ENCODE measurements around the gene CDK5RAP2. TPM values are rescaled to one million over a fixed set of nuclear protein-coding genes. Genes with fewer than 3 reads are reported as not detected.

Gene CDK5RAP2
- total RNA-seq, 1 donor from 2014 or later: 80.0 TPM

- ChIA-PET CTCF (no interaction called here), POLR2A (no interaction called here)
- no peaks in the 10 kb centered on the region for H3K9me3 Mint-ChIP-seq
- no peak for TF ChIP-seq CTCF (IDR thresholded peaks at IDR 0.05)
- H3K27me3 Mint-ChIP-seq: no peaks in the 10 kb centered on the region
- intact Hi-C loops (cut with micrococcal nuclease): no loop called here
- H3K27ac Mint-ChIP-seq: no peak overlapping the region
- DNase-seq (no peak), ATAC-seq (ENCODE audit: low read depth) (no peak)
- no peaks in the 10 kb centered on the region for H3K4me1 Mint-ChIP-seq
- peaks cover 89% of the 10 kb centered on the region for H3K36me3 Mint-ChIP-seq (ENCODE audit: low read depth)
- no peak overlapping the region for H3K4me3 Mint-ChIP-seq
Observed at GRCh38 chr9:120394058-120394669, 185.8 kb downstream of the CDK5RAP2 start.

- intact Hi-C loops (cut with micrococcal nuclease): no loop called here
- Mint-ChIP-seq H3K27ac (no peak overlapping the region), H3K9me3 (no peaks in the 10 kb centered on the region), H3K36me3 (ENCODE audit: low read depth) (peaks cover 89% of the 10 kb centered on the region), H3K27me3 (no peaks in the 10 kb centered on the region), H3K4me3 (no peak overlapping the region), H3K4me1 (no peaks in the 10 kb centered on the region)
- TF ChIP-seq CTCF (IDR thresholded peaks at IDR 0.05): no peak
- ChIA-PET CTCF (no interaction called here), POLR2A (no interaction called here)
- DNase-seq: no peak
- no peak for ATAC-seq (ENCODE audit: low read depth)
Observed at GRCh38 chr9:120393386-120394057, 186.4 kb downstream of the CDK5RAP2 start.

- ATAC-seq (ENCODE audit: low read depth) (no peak), DNase-seq (no peak)
- Mint-ChIP-seq H3K27ac (no peak overlapping the region), H3K4me3 (no peak overlapping the region), H3K4me1 (no peaks in the 10 kb centered on the region), H3K9me3 (no peaks in the 10 kb centered on the region), H3K27me3 (no peaks in the 10 kb centered on the region), H3K36me3 (ENCODE audit: low read depth) (peaks cover 89% of the 10 kb centered on the region)
- intact Hi-C loops (cut with micrococcal nuclease): no loop called here
- no peak for TF ChIP-seq CTCF (IDR thresholded peaks at IDR 0.05)
- CTCF ChIA-PET: no interaction called here
- POLR2A ChIA-PET: no interaction called here
Observed at GRCh38 chr9:120392711-120393110, 187.3 kb downstream of the CDK5RAP2 start.

GRCh38 chr9:120392245-120392644, 187.7 kb downstream of the CDK5RAP2 start:
- intact Hi-C loops (cut with micrococcal nuclease): no loop called here
- H3K9me3 Mint-ChIP-seq: no peaks in the 10 kb centered on the region
- H3K27ac Mint-ChIP-seq: no peak overlapping the region
- TF ChIP-seq CTCF (IDR thresholded peaks at IDR 0.05): no peak
- DNase-seq (no peak), ATAC-seq (ENCODE audit: low read depth) (no peak)
- no peak overlapping the region for H3K4me3 Mint-ChIP-seq
- peaks cover 90% of the 10 kb centered on the region for H3K36me3 Mint-ChIP-seq (ENCODE audit: low read depth)
- CTCF ChIA-PET: no interaction called here
- no peaks in the 10 kb centered on the region for H3K4me1 Mint-ChIP-seq
- no peaks in the 10 kb centered on the region for H3K27me3 Mint-ChIP-seq
- POLR2A ChIA-PET: no interaction called here

GRCh38 chr9:120391691-120392090, 188.3 kb downstream of the CDK5RAP2 start:
- DNase-seq (no peak), ATAC-seq (ENCODE audit: low read depth) (no peak)
- CTCF ChIA-PET: no interaction called here
- POLR2A ChIA-PET: no interaction called here
- Mint-ChIP-seq H3K27ac (no peak overlapping the region), H3K9me3 (no peaks in the 10 kb centered on the region), H3K27me3 (no peaks in the 10 kb centered on the region), H3K36me3 (ENCODE audit: low read depth) (peaks cover 89% of the 10 kb centered on the region), H3K4me3 (no peak overlapping the region), H3K4me1 (no peaks in the 10 kb centered on the region)
- intact Hi-C loops (cut with micrococcal nuclease): no loop called here
- no peak for TF ChIP-seq CTCF (IDR thresholded peaks at IDR 0.05)
